OCI-LY1 (cell line): Measurements from ENCODE around the gene PPP1R14B.

Experiments used
- H2AFZ ChIP-seq: fragments of 200-600 bp; sonication (generic), shearing (Covaris generic); 2 replicates; pipeline ENCODE4 v1.6.0; 2014; ENCODE audit warnings: antibody characterized with exemption, mild to moderate bottlenecking, low read length
- H3F3A ChIP-seq: fragments of 200-600 bp; sonication (generic), shearing (Covaris generic); 2 replicates; pipeline ENCODE4 v1.6.0; 2014; ENCODE audit warnings: mild to moderate bottlenecking, antibody characterized with exemption, low read length, moderate library complexity; ENCODE audit not compliant: insufficient read depth
- H3K27ac ChIP-seq: fragments of 200-600 bp; sonication (generic); 2 replicates; pipeline ENCODE4 v1.5.1; 2014; ENCODE audit warnings: low read length, mixed run types, mild to moderate bottlenecking, low read depth; ENCODE audit not compliant: poor library complexity, severe bottlenecking
- H3K27me3 ChIP-seq: fragments of 200-600 bp; sonication (generic); 2 replicates; pipeline ENCODE4 v1.6.0; 2014; ENCODE audit warnings: antibody characterized with exemption, mild to moderate bottlenecking, low read length, moderate library complexity; ENCODE audit not compliant: insufficient read depth
- H3K36me3 ChIP-seq: fragments of 200-600 bp; sonication (generic); 2 replicates; pipeline ENCODE4 v1.6.1; 2014; ENCODE audit warnings: mild to moderate bottlenecking, antibody characterized with exemption, low read length, moderate library complexity, mixed read lengths; ENCODE audit not compliant: insufficient read depth
- H3K4me1 ChIP-seq: fragments of 200-600 bp; sonication (generic); 2 replicates; pipeline ENCODE4 v1.5.1; 2014; ENCODE audit warnings: mild to moderate bottlenecking, low read length, moderate library complexity; ENCODE audit not compliant: insufficient read depth, severe bottlenecking
- H3K4me2 ChIP-seq: fragments of 200-600 bp; sonication (generic), shearing (Covaris generic); 2 replicates; pipeline ENCODE4 v1.6.1; 2014; ENCODE audit warnings: low read length
- H3K4me3 ChIP-seq: fragments of 200-600 bp; sonication (generic); 2 replicates; pipeline ENCODE4 v1.5.1; 2014; ENCODE audit warnings: low read length, low read depth, mild to moderate bottlenecking, mixed read lengths; ENCODE audit not compliant: poor library complexity, severe bottlenecking
- H3K79me2 ChIP-seq: fragments of 200-600 bp; shearing (Covaris generic); 2 replicates; pipeline ENCODE4 v1.6.1; 2016; ENCODE audit warnings: mixed run types, low read length, mixed read lengths; ENCODE audit not compliant: insufficient read depth
- H3K9ac ChIP-seq: fragments of 200-600 bp; sonication (generic), shearing (Covaris generic); 2 replicates; pipeline ENCODE4 v1.6.1; 2014; ENCODE audit warnings: mild to moderate bottlenecking, low read length, mixed read lengths
- H3K9me2 ChIP-seq: fragments of 200-600 bp; sonication (generic), shearing (Covaris generic); 2 replicates; pipeline ENCODE4 v1.6.1; 2014; ENCODE audit warnings: low read depth, mild to moderate bottlenecking, low read length, mixed read lengths
- H3K9me3 ChIP-seq: fragments of 200-600 bp; shearing (Covaris generic); 2 replicates; pipeline ENCODE4 v1.6.1; 2014; ENCODE audit warnings: low read length, mixed read lengths
- H4K20me1 ChIP-seq: fragments of 200-600 bp; sonication (generic), shearing (Covaris generic); 2 replicates; pipeline ENCODE4 v1.6.0; 2016; ENCODE audit warnings: mild to moderate bottlenecking, low read length; ENCODE audit not compliant: insufficient read depth
- EZH2 ChIP-seq: fragments of 200-600 bp; sonication (generic), shearing (Covaris generic); IDR thresholded peaks from 2 replicates; pipeline ENCODE4 v1.8.0; 2017; ENCODE audit warnings: borderline replicate concordance, mixed run types, mild to moderate bottlenecking, antibody characterized with exemption, low read length, moderate library complexity, mixed read lengths
- TF ChIP-seq, protein P1 (sequence below): fragments of 200-600 bp; sonication (generic), shearing (Covaris generic); IDR thresholded peaks from 2 replicates; pipeline ENCODE4 v1.5.1; 2017; ENCODE audit warnings: mild to moderate bottlenecking, antibody characterized with exemption, low read length, moderate library complexity, mixed read lengths

Gene PPP1R14B

DNA sequence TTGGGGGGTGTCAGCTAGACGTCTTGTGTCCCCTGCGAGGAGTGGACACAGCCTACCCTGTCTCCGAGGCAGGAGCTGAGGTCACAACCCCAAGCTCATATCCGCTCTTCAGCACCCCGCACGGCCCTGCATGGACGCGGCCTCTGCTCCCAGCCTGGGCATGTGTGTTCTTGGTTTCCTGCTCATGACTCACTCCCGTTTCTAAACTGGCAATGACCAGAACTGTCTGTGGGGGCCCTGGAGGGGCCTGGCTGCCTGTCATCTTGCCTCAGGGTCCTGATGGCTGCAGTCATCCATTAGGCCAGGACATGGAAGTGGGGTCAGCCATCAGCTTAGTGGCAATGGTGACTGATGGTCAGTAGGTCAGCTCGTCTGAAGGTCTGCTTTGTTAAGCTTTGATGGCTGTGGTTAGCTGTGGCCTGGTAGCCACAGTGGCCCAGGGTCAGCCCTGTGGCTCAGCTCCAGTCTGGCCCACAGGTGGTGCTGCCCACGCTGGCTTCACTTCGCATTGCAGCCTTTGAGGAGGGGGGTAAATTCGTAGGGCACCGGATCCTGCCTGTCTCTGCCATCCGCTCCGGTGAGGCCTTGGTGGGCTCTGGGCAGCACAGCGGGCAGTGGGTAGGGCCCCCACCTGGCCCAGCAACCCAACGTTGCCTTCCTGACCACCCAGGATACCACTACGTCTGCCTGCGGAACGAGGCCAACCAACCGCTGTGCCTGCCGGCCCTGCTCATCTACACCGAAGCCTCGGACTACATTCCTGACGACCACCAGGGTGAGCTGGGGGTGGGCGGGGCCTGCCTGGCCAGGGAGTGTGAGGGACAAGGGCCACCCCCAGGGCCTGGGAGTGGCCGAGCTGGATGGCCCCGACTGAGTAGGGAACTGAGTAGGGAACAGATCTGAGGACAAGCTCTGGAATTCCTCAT, 16.5 kb upstream of the PPP1R14B start:
- TF ChIP-seq, protein P1, sequence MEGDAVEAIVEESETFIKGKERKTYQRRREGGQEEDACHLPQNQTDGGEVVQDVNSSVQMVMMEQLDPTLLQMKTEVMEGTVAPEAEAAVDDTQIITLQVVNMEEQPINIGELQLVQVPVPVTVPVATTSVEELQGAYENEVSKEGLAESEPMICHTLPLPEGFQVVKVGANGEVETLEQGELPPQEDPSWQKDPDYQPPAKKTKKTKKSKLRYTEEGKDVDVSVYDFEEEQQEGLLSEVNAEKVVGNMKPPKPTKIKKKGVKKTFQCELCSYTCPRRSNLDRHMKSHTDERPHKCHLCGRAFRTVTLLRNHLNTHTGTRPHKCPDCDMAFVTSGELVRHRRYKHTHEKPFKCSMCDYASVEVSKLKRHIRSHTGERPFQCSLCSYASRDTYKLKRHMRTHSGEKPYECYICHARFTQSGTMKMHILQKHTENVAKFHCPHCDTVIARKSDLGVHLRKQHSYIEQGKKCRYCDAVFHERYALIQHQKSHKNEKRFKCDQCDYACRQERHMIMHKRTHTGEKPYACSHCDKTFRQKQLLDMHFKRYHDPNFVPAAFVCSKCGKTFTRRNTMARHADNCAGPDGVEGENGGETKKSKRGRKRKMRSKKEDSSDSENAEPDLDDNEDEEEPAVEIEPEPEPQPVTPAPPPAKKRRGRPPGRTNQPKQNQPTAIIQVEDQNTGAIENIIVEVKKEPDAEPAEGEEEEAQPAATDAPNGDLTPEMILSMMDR = no peak
- TF ChIP-seq EZH2 = no peak
- H3K4me2 ChIP-seq = no peak overlapping the region
- H3K79me2 ChIP-seq = no peaks in the 10 kb centered on the region
- no peaks in the 10 kb centered on the region for H3F3A ChIP-seq
- H2AFZ ChIP-seq = no peak overlapping the region
- peaks cover 34% of the 10 kb centered on the region for H3K36me3 ChIP-seq
- H3K9me2 ChIP-seq = no peaks in the 10 kb centered on the region
- no peak overlapping the region for H3K27ac ChIP-seq
- no peaks in the 10 kb centered on the region for H3K27me3 ChIP-seq
- H3K4me1 ChIP-seq = peaks cover 7% of the 10 kb centered on the region
- no peak overlapping the region for H3K9ac ChIP-seq
- no peaks in the 10 kb centered on the region for H4K20me1 ChIP-seq
- no peaks in the 10 kb centered on the region for H3K9me3 ChIP-seq
- H3K4me3 ChIP-seq = no peak overlapping the region

GRCh38 chr11:64262271-64263002, 15.7 kb upstream of the PPP1R14B start:
- Histone ChIP-seq H3K4me3 (no peak overlapping the region), H2AFZ (no peak overlapping the region), H3K79me2 (no peaks in the 10 kb centered on the region), H3K9me2 (no peaks in the 10 kb centered on the region), H3F3A (no peaks in the 10 kb centered on the region), H3K9ac (no peak overlapping the region), H3K36me3 (peaks cover 37% of the 10 kb centered on the region), H3K4me2 (no peak overlapping the region), H3K27me3 (no peaks in the 10 kb centered on the region), H3K4me1 (no peaks in the 10 kb centered on the region), H4K20me1 (no peaks in the 10 kb centered on the region), H3K27ac (no peak overlapping the region), H3K9me3 (no peaks in the 10 kb centered on the region)
- TF ChIP-seq, protein P1 = no peak
- no peak for TF ChIP-seq EZH2

GRCh38 chr11:64261556-64262080, 14.9 kb upstream of the PPP1R14B start:
- no peaks in the 10 kb centered on the region for H3F3A ChIP-seq
- H4K20me1 ChIP-seq = no peaks in the 10 kb centered on the region
- H3K9ac ChIP-seq = no peak overlapping the region
- H3K79me2 ChIP-seq = no peaks in the 10 kb centered on the region
- H3K27ac ChIP-seq = no peak overlapping the region
- no peak overlapping the region for H3K4me2 ChIP-seq
- no peak overlapping the region for H2AFZ ChIP-seq
- TF ChIP-seq, protein P1 = no peak
- no peak for TF ChIP-seq EZH2
- H3K4me3 ChIP-seq = no peak overlapping the region
- H3K36me3 ChIP-seq = peaks cover 37% of the 10 kb centered on the region
- H3K9me2 ChIP-seq = no peaks in the 10 kb centered on the region
- H3K4me1 ChIP-seq = no peaks in the 10 kb centered on the region
- no peaks in the 10 kb centered on the region for H3K9me3 ChIP-seq
- H3K27me3 ChIP-seq = no peaks in the 10 kb centered on the region
